ENCODE results near the gene CCT3.

CCT3 gene

GRCh38 chr1:156338180-156338976, at the start of gene CCT3, which contains the start of gene TSACC:
TSS of gene CCT3 (minus strand) at chr1:156338292. CDS start at chr1:156338184, 108 bp downstream.
TSS of gene TSACC (plus strand) at chr1:156338526. CDS start at chr1:156339758, 1,232 bp downstream.
- DNase-seq (ENCODE audit: extremely low read depth, low read depth): peak; percentile 100
- TF ChIP-seq, protein P1, sequence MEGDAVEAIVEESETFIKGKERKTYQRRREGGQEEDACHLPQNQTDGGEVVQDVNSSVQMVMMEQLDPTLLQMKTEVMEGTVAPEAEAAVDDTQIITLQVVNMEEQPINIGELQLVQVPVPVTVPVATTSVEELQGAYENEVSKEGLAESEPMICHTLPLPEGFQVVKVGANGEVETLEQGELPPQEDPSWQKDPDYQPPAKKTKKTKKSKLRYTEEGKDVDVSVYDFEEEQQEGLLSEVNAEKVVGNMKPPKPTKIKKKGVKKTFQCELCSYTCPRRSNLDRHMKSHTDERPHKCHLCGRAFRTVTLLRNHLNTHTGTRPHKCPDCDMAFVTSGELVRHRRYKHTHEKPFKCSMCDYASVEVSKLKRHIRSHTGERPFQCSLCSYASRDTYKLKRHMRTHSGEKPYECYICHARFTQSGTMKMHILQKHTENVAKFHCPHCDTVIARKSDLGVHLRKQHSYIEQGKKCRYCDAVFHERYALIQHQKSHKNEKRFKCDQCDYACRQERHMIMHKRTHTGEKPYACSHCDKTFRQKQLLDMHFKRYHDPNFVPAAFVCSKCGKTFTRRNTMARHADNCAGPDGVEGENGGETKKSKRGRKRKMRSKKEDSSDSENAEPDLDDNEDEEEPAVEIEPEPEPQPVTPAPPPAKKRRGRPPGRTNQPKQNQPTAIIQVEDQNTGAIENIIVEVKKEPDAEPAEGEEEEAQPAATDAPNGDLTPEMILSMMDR (IDR thresholded peaks at IDR 0.05; ENCODE audit: low read depth, low read length): no peak

GRCh38 chr1:156387870-156388173, 49.7 kb upstream of the CCT3 start:
- TF ChIP-seq, protein P1 (IDR thresholded peaks at IDR 0.05; ENCODE audit: low read depth, low read length): no peak
- no peak for DNase-seq (ENCODE audit: extremely low read depth, low read depth)

DNA sequence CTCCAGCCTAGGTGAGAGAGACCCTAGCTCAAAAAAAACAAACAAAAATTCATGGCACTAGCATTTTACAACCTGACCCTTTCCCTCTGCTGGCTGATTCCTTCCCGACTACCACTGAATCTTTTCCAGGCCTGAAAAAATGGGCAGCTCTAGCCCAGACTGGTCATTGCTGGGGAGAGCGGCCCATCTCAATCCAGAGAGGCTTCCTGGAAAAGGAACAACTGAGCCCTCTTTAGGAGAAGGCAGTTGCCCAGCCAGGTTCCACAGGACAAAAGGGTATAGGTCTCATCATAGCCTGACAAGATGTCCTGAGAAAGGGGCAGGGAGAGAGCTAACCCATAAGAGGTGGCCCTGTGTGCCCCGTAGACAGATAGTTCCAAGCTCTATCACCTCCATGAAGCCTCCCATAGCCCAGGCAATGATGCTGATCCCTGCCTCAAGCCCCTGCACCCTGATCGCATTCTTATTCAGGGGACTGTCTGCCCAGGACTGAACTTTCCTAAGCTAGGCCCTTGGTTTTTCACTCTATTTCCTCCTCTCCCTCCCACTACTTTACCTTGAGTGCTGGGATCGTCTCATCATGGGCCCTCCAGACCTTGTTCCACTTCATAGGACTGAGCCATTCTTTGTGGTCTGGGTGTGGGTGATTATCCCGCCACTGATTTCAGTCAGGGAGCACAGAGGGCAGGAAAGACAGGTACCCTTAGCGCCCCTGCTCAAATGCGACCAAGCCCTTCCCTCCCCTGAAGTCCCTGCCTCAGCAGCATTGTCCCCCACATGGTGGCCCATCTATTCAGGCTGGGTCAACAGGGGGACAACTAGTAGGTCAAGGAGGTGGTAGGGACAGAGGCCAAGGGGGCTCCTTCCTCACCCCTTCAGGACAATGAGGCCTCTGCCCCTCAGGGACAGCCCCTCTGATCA, 49.1 kb upstream of the CCT3 start:
- DNase-seq (ENCODE audit: extremely low read depth, low read depth): no peak
- TF ChIP-seq, protein P1 (IDR thresholded peaks at IDR 0.05; ENCODE audit: low read depth, low read length): no peak

DNA sequence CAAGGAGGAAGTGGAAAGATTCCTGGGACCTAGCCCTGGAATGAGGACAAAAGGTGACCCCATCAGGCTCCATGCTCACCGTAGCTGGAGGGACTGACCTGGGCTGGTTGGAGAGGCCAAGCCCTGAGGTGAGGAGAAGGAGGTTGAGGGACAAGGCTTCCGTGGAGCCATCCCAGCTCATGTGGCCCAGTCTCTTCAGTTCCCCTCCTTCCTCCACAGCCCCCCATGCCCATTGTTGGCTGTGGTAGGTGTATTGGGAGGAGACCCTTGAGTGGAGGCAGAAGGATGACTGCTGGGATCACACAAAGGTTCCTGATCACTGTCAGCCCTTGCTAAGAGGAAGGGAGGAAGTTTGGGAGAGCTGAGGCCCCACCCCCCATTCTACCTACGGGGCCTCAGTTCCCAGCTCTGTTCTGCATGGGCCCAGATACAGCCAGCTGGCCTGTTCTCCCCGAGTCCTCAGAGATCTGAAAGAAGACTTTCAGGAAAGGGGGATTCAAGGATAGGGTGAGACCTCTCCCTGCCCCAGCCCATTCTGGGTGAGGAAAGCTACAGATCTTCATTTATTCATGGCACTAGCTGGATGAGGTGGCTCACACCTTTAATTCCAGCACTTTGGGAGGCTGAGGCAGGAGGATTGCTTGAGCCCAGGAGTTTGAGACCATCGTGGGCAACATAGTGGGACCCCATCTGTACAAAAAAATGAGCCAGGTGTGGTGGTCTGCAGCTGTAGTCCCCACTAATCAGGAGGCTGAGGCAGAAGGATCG, 48.2 kb upstream of the CCT3 start:
- TF ChIP-seq, protein P1 (IDR thresholded peaks at IDR 0.05; ENCODE audit: low read depth, low read length): no peak
- DNase-seq (ENCODE audit: extremely low read depth, low read depth): no peak

- TF ChIP-seq, protein P1 (IDR thresholded peaks at IDR 0.05; ENCODE audit: low read depth, low read length): peak; percentile 86
- no peak for DNase-seq (ENCODE audit: extremely low read depth, low read depth)
Observed at GRCh38 chr1:156385534-156386031, 47.5 kb upstream of the CCT3 start.

GRCh38 chr1:156384658-156385057, 46.6 kb upstream of the CCT3 start:
- TF ChIP-seq, protein P1 (IDR thresholded peaks at IDR 0.05; ENCODE audit: low read depth, low read length): no peak
- DNase-seq (ENCODE audit: extremely low read depth, low read depth): no peak
